GM19328 (cell line): ENCODE results near the gene SGCE.
"Not testable (repeated sequence)": the region's sequence is repeated elsewhere in the genome, so short reads cannot be mapped to it uniquely, and the experiment has no call there.

ENCODE experiments used
- ATAC-seq: cut with Tn5 transposase; IDR thresholded peaks from one replicate; pipeline ENCODE4 v1.9.1; 2021; ENCODE audit warnings: mild to moderate bottlenecking, moderate library complexity; ENCODE audit not compliant: unreplicated experiment

SGCE gene, protein sequence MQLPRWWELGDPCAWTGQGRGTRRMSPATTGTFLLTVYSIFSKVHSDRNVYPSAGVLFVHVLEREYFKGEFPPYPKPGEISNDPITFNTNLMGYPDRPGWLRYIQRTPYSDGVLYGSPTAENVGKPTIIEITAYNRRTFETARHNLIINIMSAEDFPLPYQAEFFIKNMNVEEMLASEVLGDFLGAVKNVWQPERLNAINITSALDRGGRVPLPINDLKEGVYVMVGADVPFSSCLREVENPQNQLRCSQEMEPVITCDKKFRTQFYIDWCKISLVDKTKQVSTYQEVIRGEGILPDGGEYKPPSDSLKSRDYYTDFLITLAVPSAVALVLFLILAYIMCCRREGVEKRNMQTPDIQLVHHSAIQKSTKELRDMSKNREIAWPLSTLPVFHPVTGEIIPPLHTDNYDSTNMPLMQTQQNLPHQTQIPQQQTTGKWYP

GRCh38 chr7:94655848-94656657 lies at the start of gene SGCE:
SGCE (minus strand) TSS chr7:94656133; CDS start chr7:94656098, 35 bp downstream.
- no peak for ATAC-seq

DNA sequence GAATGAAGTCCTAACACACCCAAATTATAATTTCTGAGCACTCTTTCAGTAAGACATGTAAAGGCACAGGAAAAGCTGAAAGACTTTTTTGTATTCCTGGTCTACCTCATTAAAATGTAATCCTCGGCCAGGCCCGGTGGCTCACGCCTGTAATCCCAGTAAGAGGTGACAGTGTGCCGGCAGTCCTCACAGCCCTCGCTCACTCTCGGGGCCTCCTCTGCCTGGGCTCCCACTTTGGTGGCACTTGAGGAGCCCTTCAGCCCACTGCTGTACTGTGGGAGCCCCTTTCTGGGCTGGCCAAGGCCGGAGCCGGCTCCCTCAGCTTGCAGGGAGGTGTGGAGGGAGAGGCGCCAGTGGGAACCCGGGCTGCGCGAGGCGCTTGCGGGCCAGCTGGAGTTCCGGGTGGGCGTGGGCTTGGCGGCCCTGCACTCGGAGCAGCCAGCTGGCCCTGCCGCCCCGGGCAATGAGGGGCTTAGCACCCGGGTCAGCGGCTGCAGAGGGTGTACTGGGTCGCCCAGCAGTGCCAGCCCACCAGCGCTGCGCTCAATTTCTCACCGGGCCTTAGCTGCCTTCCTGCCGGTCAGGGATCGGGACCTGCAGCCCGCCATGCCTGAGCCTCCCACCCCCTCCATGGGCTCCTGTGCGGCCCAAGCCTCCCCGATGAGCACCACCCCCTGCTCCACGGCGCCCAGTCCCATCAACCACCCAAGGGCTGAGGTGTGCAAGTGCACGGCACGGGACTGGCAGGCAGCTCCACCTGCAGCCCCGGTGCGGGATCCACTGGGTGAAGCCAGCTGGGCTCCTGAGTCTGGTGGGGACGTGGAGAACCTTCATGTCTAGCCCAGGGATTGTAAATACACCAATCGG lies 49.5 kb upstream of the SGCE start:
- ATAC-seq: not testable (repeated sequence)

- ATAC-seq: no peak
Observed at GRCh38 chr7:94701555-94701973, 45.6 kb upstream of the SGCE start.

- ATAC-seq: no peak
Observed at GRCh38 chr7:94700926-94701554, 45.1 kb upstream of the SGCE start.

- no peak for ATAC-seq
Observed at GRCh38 chr7:94698275-94698674, 42.3 kb upstream of the SGCE start.

- ATAC-seq: no peak
Observed at GRCh38 chr7:94697035-94697974, 41.4 kb upstream of the SGCE start.

DNA sequence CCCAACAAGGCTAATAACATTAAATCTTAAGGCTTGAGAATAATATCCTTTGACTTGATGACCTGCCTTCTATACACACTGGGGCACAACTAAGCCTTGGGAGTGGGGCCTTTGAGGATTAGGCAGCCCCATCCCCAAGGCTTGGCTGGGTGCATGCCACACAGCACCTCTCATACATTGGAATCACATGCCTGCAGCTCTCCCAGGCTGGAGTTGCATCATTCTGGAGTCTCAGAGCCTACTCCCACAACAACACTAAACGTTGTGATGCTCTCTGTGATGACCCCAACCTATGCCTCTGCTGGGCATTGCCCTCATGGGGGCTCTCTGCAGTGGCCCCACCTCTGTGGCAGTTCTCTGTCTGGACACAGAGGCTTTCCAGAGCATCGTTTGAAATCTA lies 31.9 kb upstream of the SGCE start:
- ATAC-seq: no peak

DNA sequence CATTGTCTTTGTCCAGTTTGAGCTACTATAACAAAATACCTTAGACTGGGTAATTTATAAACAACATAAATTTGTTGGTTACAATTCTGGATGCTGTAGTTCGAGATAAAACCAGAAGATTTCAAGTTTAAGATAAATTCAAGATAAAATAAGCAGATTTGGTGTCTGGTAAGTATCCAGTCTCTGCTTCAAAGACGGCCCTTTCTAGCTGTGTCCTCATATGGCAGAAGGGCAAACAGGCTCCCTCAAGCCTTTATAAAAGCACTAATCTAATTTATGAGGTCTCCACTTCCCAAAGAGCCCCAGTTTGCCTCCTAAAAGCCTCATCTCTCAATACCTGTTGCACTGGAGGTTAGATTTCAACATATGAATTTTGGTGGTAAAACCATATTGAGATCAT lies 31.1 kb upstream of the SGCE start:
- ATAC-seq: no peak

DNA sequence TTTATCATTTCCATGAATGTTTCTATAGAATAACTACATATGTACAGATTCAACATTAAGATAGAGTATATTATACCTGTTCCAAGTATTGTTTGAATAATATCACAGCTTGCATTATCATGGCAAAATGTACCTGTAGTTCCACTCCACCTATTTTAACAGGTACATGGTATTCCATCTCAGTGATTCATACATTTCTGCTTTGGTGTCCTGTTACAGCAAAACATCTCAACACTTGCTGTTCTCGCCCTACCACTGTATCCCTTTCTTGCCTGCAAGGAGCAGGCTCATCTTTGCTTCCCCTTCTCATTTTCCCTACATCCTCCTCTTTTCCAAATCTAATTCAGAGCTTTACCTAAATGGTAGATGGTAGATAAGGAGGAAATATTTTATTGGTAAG lies 27.1 kb upstream of the SGCE start:
- ATAC-seq: no peak

GRCh38 chr7:94679358-94679757 lies 23.4 kb upstream of the SGCE start:
- ATAC-seq: no peak

DNA sequence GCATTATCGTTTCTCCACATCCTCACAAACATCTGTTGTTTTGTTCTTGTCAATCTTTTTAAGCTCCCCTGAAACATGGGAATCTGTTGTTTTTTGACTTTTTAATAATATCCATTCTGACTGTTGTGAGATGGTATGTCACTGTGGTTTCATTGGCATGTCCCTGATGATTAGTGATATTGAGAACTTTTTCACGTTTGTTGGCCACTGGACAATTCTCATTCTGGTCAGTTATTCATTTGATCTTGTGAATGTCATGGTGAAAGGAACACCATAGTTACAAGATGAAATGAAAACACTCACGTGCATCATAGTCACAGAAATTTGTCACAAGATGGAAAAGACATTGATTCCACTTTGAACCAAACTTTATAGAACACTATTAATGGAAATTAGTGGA lies 20.5 kb upstream of the SGCE start:
- ATAC-seq: no peak

DNA sequence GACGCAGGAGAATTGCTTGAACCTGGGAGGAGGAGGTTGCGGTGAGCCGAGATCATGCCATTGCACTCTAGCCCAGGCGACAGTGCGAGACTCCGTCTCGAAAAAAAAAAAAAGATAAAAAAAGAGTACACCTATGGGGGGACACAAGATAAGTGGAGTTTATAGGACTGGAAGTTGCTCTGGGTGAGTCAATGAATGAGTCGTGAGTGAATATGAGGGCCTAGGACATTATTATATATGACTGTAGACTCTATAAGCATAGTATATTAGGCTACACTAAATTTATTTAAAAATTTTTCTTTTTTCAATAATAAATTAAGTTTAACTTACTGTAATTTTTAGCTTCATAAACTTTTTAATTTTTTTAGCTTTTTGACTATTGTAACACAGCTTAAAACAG lies 19.4 kb upstream of the SGCE start:
- no peak for ATAC-seq

DNA sequence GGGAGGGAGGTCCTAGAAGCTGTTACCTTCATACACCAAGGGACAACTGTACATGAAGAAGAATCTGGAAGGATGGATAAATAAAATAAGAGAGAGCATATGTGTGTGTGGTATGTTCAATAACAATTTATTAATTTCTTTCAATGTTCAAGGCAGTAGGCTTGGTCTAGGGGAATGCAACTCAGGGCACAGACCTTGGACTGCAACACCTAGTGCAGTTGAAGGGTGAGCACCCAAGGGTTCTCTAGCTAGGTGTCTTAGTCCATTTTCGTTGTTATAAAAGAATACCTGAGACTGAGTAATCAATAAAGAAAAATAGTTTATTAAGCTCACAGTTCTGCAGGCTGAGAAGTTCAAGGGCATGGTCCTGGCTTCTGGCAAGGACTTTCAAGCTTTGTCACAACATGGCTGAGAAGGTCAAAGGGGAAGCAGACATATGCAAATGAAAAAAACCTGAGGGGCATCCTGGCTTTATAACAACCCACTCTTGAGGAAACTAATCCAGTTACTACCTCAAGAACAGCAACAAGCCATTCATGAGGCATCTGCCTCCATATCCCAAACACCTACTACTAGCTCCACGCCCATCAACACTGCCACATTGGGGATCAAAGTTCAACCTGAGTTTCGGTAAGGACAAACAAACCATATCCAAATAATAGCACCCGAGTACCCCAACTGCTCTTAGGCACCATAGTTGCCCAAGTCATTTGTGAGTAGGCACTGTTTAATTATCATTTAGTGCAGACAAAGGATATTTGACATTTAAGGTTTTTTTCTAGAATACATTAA lies 15.7 kb upstream of the SGCE start:
- no peak for ATAC-seq

DNA sequence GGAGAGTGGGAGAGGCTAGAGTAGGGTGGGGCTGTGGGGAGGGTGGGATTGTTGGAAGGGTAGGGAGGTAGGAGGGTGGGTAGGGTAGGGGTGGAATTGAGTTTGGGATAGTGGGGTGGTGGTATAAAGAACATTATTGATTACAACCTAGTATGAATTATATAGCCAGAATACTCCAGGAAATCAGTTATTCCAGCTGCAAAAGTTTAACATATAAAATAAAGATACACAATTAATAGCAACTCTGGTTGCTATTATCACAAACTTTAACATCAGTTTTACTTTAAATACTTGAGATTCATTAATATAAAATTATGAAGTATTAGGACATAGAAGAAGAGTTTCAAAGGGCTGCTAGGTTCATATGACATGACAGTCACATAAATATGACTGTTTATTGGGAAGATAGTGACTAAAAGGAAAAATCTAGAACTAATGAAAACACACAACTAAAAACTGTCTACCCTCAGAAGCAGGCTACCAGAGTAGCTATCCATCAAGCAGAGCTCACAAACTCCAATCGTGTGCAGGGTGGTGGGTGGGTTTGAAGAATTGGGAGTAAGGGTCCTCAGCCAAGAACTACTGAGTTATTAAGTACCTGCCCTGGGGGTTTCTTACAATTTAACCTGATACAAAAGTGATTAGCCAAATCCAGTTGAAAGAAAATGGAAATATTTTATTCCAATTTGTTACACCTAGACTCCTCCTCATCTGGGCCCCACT lies 14.0 kb upstream of the SGCE start:
- ATAC-seq: no peak

GRCh38 chr7:94666879-94667587 lies 11.1 kb upstream of the SGCE start:
- ATAC-seq: no peak

- ATAC-seq: no peak
Observed at GRCh38 chr7:94665426-94665825, 9.5 kb upstream of the SGCE start.

DNA sequence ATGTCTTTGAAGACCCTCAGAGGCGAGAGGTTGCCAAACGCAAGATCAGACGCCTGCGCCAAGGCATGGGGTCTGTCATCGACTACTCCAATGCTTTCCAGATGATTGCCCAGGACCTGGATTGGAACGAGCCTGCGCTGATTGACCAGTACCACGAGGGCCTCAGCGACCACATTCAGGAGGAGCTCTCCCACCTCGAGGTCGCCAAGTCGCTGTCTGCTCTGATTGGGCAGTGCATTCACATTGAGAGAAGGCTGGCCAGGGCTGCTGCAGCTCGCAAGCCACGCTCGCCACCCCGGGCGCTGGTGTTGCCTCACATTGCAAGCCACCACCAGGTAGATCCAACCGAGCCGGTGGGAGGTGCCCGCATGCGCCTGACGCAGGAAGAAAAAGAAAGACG lies 8.1 kb upstream of the SGCE start:
- ATAC-seq: no peak

- no peak for ATAC-seq
Observed at GRCh38 chr7:94662548-94662947, 6.6 kb upstream of the SGCE start.
